SHP77 (cell line): ENCODE measurements around the gene IPO9.
A peak's percentile ranks its signal among the peaks of the same experiment; 100 is the strongest.

ENCODE experiments used
- DNase-seq, 2 experiments: peaks; one replicate each; lab custom pipeline; 2025; lab: John Stamatoyannopoulos, UW

Gene IPO9

GRCh38 chr1:201828820-201829774 is at the start of gene IPO9:
TSS of gene IPO9 (plus strand) at chr1:201829157. CDS start at chr1:201829210, 53 bp downstream.
- DNase-seq: peak; percentile 87 to 89

GRCh38 chr1:201779351-201779880 is 49.5 kb upstream of the IPO9 start:
- no peak for DNase-seq

GRCh38 chr1:201780952-201781351 is 48.0 kb upstream of the IPO9 start:
- DNase-seq: no peak

- DNase-seq: no peak
Measured at GRCh38 chr1:201781437-201781836, 47.5 kb upstream of the IPO9 start.

GRCh38 chr1:201782353-201782752 is 46.6 kb upstream of the IPO9 start:
- no peak for DNase-seq

GRCh38 chr1:201783058-201783457 is 45.9 kb upstream of the IPO9 start:
- no peak for DNase-seq

- DNase-seq: no peak
Measured at GRCh38 chr1:201783572-201783971, 45.4 kb upstream of the IPO9 start.

- no peak for DNase-seq
Measured at GRCh38 chr1:201785291-201785690, 43.7 kb upstream of the IPO9 start.

GRCh38 chr1:201786824-201787223 is 42.1 kb upstream of the IPO9 start:
- DNase-seq: no peak

- DNase-seq: no peak
Measured at GRCh38 chr1:201788296-201788695, 40.7 kb upstream of the IPO9 start.

GRCh38 chr1:201789245-201789644 is 39.7 kb upstream of the IPO9 start:
- DNase-seq: no peak

GRCh38 chr1:201790261-201790660 is 38.7 kb upstream of the IPO9 start:
- DNase-seq: no peak

GRCh38 chr1:201791051-201791778 is 37.7 kb upstream of the IPO9 start:
- no peak for DNase-seq

GRCh38 chr1:201791779-201792173 is 37.2 kb upstream of the IPO9 start:
- no peak for DNase-seq

- peak; percentile 64 to 72 for DNase-seq
Measured at GRCh38 chr1:201792534-201793305, 36.2 kb upstream of the IPO9 start.

- no peak for DNase-seq
Measured at GRCh38 chr1:201793306-201793925, 35.5 kb upstream of the IPO9 start.

- DNase-seq: peak; percentile 5 to 34
Measured at GRCh38 chr1:201795066-201795465, 33.9 kb upstream of the IPO9 start.

GRCh38 chr1:201800246-201800645 is 28.7 kb upstream of the IPO9 start:
- no peak for DNase-seq

GRCh38 chr1:201806801-201807200 is 22.2 kb upstream of the IPO9 start:
- no peak for DNase-seq

- DNase-seq: no peak
Measured at GRCh38 chr1:201807958-201808632, 20.9 kb upstream of the IPO9 start.

GRCh38 chr1:201808633-201808990 is 20.3 kb upstream of the IPO9 start:
- DNase-seq: no peak
